PC-3 (cell line): Measurements from ENCODE around the gene SGTA.

Experiments used
- EZH2 ChIP-seq: fragments of 300-600 bp; sonication (generic); IDR thresholded peaks from one replicate; pipeline ENCODE4 v1.6.1; 2017; ENCODE audit warnings: antibody characterized with exemption, mild to moderate bottlenecking, low read length; ENCODE audit not compliant: unreplicated experiment
- TF ChIP-seq, protein P1 (sequence below): fragments of 300-600 bp; sonication (generic); conservative IDR thresholded peaks from 2 replicates; pipeline ENCODE4 v1.5.1; 2017; ENCODE audit warnings: antibody characterized with exemption, low read depth, mild to moderate bottlenecking, low read length

DNA sequence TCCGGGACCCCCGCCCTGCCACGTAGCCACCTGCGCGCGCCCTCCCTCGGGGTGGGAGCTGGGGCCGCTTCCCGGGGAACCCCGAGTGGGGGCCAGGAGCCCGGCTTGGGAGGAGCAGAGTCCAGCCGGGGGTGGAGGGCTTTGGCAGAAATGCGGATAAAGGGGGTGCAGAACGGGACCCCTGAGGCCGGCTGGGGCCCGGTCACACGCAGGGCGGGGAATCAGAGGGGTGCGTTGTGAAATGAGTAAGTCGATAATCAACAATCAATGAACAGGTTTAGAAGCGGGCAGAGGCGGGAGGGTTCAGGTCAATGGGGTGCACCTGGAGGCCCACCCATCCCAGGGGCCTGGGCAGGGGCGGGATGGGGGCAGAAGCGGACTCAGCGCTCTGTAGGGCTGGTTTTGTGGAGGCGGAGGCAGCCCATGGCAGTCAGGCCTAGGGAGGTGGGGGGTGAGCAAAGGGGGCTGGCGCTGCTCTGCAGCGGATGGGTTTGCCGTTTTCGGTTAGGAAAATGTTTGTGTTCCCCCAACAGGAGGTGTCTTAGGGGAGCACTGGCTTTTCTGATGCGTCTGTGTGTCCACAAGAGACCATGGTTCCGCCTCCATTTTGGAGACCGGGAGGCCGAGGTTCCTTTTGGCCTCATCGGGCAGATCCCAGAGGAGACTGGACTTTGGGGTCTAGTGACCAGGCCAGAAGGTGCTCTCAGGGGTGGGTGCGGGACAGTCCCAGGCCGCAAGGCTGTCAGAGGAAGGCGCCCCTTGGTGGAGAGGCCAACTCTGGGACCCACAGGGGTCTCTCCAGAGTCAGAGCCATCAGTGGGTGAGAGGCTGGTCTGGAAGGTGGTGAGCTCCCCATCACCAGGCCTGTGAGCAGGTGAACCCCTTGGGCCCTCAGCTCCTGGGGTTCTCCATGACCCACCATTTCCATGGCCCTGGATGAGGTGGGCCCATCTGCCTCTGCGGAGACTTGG is 61.2 kb downstream of the SGTA start:
- TF ChIP-seq, protein P1, sequence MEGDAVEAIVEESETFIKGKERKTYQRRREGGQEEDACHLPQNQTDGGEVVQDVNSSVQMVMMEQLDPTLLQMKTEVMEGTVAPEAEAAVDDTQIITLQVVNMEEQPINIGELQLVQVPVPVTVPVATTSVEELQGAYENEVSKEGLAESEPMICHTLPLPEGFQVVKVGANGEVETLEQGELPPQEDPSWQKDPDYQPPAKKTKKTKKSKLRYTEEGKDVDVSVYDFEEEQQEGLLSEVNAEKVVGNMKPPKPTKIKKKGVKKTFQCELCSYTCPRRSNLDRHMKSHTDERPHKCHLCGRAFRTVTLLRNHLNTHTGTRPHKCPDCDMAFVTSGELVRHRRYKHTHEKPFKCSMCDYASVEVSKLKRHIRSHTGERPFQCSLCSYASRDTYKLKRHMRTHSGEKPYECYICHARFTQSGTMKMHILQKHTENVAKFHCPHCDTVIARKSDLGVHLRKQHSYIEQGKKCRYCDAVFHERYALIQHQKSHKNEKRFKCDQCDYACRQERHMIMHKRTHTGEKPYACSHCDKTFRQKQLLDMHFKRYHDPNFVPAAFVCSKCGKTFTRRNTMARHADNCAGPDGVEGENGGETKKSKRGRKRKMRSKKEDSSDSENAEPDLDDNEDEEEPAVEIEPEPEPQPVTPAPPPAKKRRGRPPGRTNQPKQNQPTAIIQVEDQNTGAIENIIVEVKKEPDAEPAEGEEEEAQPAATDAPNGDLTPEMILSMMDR, result no peak
- no peak for TF ChIP-seq EZH2
